GM18870 (cell line): ENCODE results near the gene EIF5B.

Source experiments
- ATAC-seq: cut with Tn5 transposase; IDR thresholded peaks from one replicate; pipeline ENCODE4 v1.9.1; 2021; ENCODE audit warnings: moderate library complexity; ENCODE audit not compliant: unreplicated experiment

EIF5B gene

GRCh38 chr2:99406137-99406536 is 68.9 kb downstream of the EIF5B start:
- ATAC-seq: no peak

- ATAC-seq: no peak
Measured at GRCh38 chr2:99410276-99410675, 73.1 kb downstream of the EIF5B start.

- no peak for ATAC-seq
Measured at GRCh38 chr2:99414566-99414965, 77.4 kb downstream of the EIF5B start.

GRCh38 chr2:99417396-99417795 is 80.2 kb downstream of the EIF5B start:
- ATAC-seq: no peak

- no peak for ATAC-seq
Measured at GRCh38 chr2:99420031-99420430, 82.8 kb downstream of the EIF5B start.

- no peak for ATAC-seq
Measured at GRCh38 chr2:99420751-99421299, 83.6 kb downstream of the EIF5B start.

GRCh38 chr2:99421469-99421868 is 84.3 kb downstream of the EIF5B start:
- no peak for ATAC-seq

- ATAC-seq: no peak
Measured at GRCh38 chr2:99422599-99422998, 85.4 kb downstream of the EIF5B start.

GRCh38 chr2:99424371-99424770 is 87.2 kb downstream of the EIF5B start:
- ATAC-seq: no peak

- ATAC-seq: no peak
Measured at GRCh38 chr2:99425022-99425421, 87.8 kb downstream of the EIF5B start.

GRCh38 chr2:99430614-99431291 is 93.6 kb downstream of the EIF5B start:
- no peak for ATAC-seq

GRCh38 chr2:99431587-99432275 is 94.5 kb downstream of the EIF5B start:
- no peak for ATAC-seq

GRCh38 chr2:99433340-99433739 is 96.2 kb downstream of the EIF5B start:
- ATAC-seq: no peak

- no peak for ATAC-seq
Measured at GRCh38 chr2:99436874-99437273, 99.7 kb downstream of the EIF5B start.

- ATAC-seq: no peak
Measured at GRCh38 chr2:99439971-99440505, 102.8 kb downstream of the EIF5B start.

- no peak for ATAC-seq
Measured at GRCh38 chr2:99442837-99443236, 105.6 kb downstream of the EIF5B start.

GRCh38 chr2:99444222-99444621 is 107.0 kb downstream of the EIF5B start:
- ATAC-seq: no peak

- no peak for ATAC-seq
Measured at GRCh38 chr2:99445065-99445464, 107.9 kb downstream of the EIF5B start.

- no peak for ATAC-seq
Measured at GRCh38 chr2:99448556-99448955, 111.4 kb downstream of the EIF5B start.

- no peak for ATAC-seq
Measured at GRCh38 chr2:99450199-99450598, 113.0 kb downstream of the EIF5B start.
